Measurements from ENCODE around the gene TTC33.
"Not testable (repeated sequence)": the region's sequence is repeated elsewhere in the genome, so short reads cannot be mapped to it uniquely, and the experiment has no call there.

The TTC33 gene

GRCh38 chr5:40614923-40615585, 140.7 kb downstream of the TTC33 start:
- DNase-seq: no peak

- no peak for DNase-seq
These were observed 141.3 kb downstream of the TTC33 start for GRCh38 chr5:40614466-40614865.

GRCh38 chr5:40607202-40607601, 148.6 kb downstream of the TTC33 start:
- DNase-seq: no peak

DNA sequence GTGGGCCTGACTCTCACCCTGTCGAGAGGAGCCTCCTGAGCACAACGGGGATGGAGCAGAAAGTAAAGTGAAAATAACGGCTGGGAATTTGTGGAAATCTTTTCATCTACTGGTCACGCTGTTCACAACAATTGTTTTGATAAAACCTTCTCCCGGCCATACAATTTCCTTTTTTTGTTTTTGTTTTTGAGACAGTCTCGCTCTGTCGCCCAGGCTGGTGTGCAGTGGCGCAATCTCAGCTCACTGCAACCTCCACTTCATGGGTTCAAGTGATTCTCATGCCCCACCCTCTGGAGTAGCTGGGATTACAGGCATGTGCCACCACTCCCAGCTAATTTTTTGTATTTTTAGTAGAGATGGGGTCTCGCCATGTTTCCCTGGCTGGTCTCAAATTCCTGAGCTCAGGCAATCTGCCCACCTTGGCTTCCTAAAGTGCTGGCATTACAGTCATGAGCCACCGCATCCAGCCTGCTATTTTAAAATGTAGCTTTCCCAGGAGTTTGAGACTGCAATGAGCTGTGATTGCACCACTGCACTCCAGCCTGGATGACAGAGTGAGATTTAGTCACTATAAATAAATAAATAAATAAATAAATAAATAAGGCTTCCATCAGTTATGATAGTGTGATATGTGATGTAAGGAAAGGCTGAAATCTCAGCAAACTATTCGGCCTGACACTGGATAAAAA, 149.5 kb downstream of the TTC33 start:
- no peak for DNase-seq

DNA sequence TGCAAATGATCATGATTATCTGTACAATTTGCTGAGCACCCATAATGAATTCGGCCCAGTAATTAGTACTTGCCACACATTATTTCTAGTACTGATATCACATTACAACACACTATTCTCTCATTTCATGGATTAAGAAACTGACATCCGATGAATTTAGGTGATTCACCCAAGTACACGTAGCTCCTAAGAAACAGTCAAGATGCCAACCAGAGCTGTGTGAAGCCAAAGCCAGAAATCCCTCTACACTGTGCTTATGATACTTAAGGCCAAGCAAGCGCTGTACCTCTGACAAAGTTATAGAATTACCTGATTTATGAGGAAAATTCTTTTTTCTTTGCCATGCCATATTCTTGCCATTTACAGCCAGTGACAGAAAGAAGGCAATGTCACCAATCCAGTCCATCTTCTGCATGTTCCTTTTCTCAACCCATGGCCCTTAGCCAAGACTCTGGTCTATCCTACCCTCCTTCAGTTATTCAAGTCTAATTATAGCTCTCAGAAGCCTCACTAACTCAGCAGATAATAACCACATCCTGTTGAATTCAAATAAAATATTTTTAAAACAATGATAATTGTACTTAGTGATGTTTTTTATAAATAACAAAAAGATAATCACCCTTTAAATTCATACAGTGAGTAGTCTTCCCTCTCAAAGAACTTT, 150.3 kb downstream of the TTC33 start:
- no peak for DNase-seq

GRCh38 chr5:40603378-40603777, 152.4 kb downstream of the TTC33 start:
- DNase-seq: peak; percentile 15

- DNase-seq: no peak
These were observed 154.4 kb downstream of the TTC33 start for GRCh38 chr5:40601198-40601868.

DNA sequence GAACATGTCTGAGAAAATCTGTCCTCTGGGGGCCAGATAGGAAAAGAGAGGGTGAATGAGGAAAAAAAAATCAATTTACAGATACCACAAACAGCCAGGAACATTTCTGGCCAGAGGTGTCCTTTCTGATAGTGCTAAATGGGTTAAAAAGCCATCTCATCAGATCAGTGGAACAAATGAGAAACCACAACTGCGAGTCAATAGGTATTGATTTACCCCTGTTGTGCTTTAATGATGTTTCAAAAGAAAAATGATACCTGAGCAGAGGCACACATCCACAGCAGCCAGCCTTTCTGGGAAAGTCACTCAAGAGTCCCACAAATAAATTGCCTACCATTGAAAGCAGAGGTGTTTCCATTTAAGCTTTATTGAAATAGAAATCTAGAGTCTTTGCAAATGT, 155.4 kb downstream of the TTC33 start:
- DNase-seq: no peak

DNA sequence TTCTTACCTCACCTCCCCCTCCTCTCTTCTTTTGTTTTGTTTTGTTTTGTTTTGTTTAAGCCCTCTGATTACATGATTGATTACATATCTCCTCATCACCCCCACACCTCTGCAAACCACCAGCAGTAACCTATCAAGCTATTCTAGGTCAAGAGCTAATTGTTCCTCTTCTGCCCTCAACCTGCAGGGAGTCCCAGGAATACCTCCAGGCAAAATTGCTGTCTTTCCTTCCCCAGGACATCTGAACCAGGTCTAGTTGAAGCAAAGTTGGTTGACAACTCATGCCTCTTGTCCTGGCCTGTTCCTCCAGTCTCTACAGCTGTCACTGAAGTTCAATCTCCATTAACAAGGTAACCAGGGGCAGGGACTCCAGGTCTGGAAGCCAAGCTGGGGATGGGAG, 156.1 kb downstream of the TTC33 start:
- DNase-seq: no peak

DNA sequence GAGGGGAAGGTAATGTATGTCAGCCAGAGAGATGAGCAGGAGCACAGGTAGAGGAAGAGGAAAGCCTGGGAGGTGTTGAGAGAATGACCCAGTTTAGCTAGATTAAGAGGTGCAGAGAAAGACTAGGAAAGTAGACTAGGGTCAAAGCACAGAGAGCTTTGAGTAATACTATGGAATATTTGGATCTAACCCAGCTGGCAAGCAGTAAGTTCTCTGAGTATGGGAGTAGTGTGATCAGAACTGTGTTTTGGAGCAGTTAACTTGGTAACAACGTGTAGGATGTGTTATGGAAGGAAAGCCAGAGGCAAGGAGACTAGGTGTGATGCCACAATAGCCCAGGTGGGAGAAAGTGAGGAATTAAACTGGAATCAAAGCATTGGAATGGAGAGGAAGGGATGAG, 160.9 kb downstream of the TTC33 start:
- DNase-seq: no peak

- DNase-seq: not testable (repeated sequence)
These were observed 163.9 kb downstream of the TTC33 start for GRCh38 chr5:40591727-40592396.

DNA sequence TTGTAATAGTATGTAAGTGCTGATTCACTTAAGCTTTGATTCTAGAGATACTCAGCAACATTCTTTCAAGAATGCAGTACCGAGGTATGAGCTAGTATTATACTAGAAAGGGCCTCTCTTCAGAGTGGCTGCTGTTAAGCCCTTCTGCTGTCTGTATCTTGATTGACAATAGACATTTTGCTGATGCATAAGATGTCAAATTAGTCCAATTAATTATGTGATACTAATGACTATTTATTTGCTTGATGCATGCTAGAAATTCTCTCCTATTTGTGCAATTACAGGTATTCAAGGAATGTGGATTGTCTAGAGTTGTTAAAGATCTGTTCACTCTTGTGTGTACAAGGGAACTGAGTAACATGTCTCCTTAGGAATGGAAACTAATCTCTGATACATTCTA, 168.4 kb downstream of the TTC33 start:
- no peak for DNase-seq

- no peak for DNase-seq
These were observed 170.1 kb downstream of the TTC33 start for GRCh38 chr5:40585537-40586267.

- DNase-seq: no peak
These were observed 171.7 kb downstream of the TTC33 start for GRCh38 chr5:40584054-40584453.

GRCh38 chr5:40578501-40579451, 177.0 kb downstream of the TTC33 start:
- DNase-seq: no peak

DNA sequence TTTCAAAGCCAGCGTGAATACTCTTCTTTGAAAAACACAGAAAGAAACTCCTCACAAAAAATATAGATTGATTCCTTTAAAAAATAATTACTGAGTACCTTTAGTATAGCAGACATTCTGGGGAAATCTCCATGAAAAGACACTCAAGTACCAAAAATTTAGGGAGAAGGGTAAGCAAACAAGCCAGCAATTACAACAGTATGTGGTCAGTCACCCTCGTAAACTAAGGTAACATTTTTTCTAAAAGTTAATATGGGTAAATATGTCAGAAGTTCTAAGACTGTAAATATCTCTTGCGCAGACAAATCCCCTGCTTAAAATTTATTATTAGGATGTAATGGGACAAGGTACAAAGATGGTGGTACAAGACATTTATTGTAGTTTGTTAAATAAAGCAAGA, 178.0 kb downstream of the TTC33 start:
- DNase-seq: no peak

DNA sequence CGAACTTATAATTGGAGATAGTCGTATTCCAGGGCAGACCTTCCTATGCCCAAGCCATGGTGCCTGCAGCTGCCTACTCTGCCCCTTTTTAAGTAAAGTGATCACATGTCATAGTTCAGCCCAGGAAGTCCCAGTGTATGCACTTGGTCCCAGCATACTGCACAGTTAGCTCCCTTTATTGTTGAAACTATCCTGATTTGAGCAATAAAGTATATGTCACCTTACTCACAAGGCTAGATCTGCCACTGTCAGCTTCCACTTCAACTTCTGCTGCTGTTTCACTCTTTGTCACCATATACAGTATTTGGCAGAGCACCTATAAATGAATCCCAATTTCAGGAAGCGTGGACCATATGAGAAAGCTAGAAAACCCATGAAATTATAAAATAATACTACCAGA, 179.8 kb downstream of the TTC33 start:
- no peak for DNase-seq

GRCh38 chr5:40575411-40575810, 180.3 kb downstream of the TTC33 start:
- DNase-seq: no peak

DNA sequence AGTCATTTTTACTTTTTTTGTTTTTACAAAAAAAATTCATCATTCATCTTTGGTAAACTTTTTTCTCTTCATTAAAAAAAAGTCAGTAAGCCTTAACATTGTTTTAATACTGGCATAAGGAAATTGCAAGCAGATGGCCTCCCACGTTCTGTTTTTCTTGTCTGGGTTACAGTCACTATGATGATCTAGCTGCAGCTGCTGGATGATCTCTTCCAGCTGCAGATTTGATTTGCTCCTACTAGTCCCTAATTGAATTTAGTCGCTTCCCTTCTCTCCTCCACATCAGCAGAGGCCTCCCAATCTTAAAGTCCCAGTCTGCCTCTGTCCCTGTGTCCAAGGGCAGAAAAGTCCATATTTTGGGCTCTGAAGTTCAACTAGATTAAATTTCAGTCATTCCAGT, 182.8 kb downstream of the TTC33 start:
- DNase-seq: no peak

- no peak for DNase-seq
These were observed 183.4 kb downstream of the TTC33 start for GRCh38 chr5:40572391-40572790.

DNA sequence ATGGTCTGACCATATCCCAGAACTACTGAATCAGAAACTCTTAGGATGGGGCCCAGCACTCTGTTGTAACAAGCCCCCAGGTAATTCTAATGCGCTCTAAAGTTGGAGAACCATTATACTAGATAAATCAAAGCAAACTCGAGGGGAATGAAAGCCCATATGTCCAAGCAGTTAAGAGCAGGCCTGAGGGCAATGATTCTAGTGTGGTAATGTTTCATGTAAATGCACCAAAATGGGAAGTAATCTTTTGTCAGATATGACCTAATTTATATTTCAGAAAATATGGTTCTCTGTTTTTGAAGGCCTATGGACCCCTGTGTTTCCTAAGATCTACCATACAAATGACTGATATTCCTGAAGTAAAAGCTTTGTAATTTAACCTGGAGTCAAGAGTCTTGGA, 184.0 kb downstream of the TTC33 start:
- no peak for DNase-seq

All from right kidney (tissue), 1 donor.